Activated CD8-positive, alpha-beta T cell treated with anti-CD3 and anti-CD28 coated beads, Interleukin-2, amount 10 ng/mL, durations not matched to agents 7 days and 5 days (primary cell): ENCODE measurements around the gene FLNC. TPM values are rescaled to one million over a fixed set of nuclear protein-coding genes. Genes with fewer than 3 reads are reported as not detected.
A peak's percentile ranks its signal among the peaks of the same experiment; 100 is the strongest.

ENCODE experiments used
- ATAC-seq: fragments of 150-1000 bp; cut with Tn5 transposase; one replicate; pipeline ENCODE4 v1.10.0; 2021; ENCODE audit warnings: moderate library complexity
- CTCF ChIA-PET: fragments of 350-600 bp; sonication (Branson Sonifier 250); formaldehyde crosslinking; loops from one replicate; lab custom pipeline; 2021; ENCODE audit warnings: antibody characterized with exemption; lab: Charles Lee
- POLR2A ChIA-PET: fragments of 350-600 bp; sonication (Branson Sonifier 250); formaldehyde crosslinking; loops from one replicate; lab custom pipeline; 2021; ENCODE audit warnings: antibody characterized with exemption; lab: Charles Lee
- DNase-seq: peaks from one replicate; pipeline ENCODE4 v3.0.0-alpha.2; 2020
- H3K27ac Mint-ChIP-seq: one replicate; pipeline ENCODE4 v1.8.0; 2021; ENCODE audit warnings: mild to moderate bottlenecking, mixed read lengths
- H3K27me3 Mint-ChIP-seq: one replicate; pipeline ENCODE4 v1.8.0; 2021; ENCODE audit warnings: low read depth, mixed read lengths
- H3K36me3 Mint-ChIP-seq: one replicate; pipeline ENCODE4 v1.8.0; 2021; ENCODE audit warnings: low read depth, mixed read lengths
- H3K4me1 Mint-ChIP-seq: one replicate; pipeline ENCODE4 v1.8.0; 2021; ENCODE audit warnings: low read depth, mixed read lengths
- H3K4me3 Mint-ChIP-seq: one replicate; pipeline ENCODE4 v1.8.0; 2021; ENCODE audit warnings: mild to moderate bottlenecking, mixed read lengths
- H3K9me3 Mint-ChIP-seq: one replicate; pipeline ENCODE4 v1.8.0; 2022; ENCODE audit warnings: mixed read lengths; ENCODE audit not compliant: insufficient read depth
- total RNA-seq, 2 experiments: library from RNA; stranded (reverse); gene quantifications; one replicate each; pipeline ENCODE4 v1.2.3, GENCODE V29; 2021

The FLNC gene
- total RNA-seq, 2 experiments from 2014 or later, result not detected

GRCh38 chr7:128852537-128853254 lies 22.5 kb downstream of the FLNC start:
- POLR2A ChIA-PET, result no interaction called here
- CTCF ChIA-PET, result no interaction called here
- Mint-ChIP-seq H3K27ac (no peak overlapping the region), H3K4me1 (no peaks in the 10 kb centered on the region), H3K27me3 (no peaks in the 10 kb centered on the region), H3K4me3 (no peak overlapping the region), H3K9me3 (no peaks in the 10 kb centered on the region), H3K36me3 (no peaks in the 10 kb centered on the region)
- no peak for ATAC-seq
- DNase-seq, result no peak

GRCh38 chr7:128853799-128854198 lies 23.6 kb downstream of the FLNC start:
- Mint-ChIP-seq H3K4me1 (no peaks in the 10 kb centered on the region), H3K36me3 (no peaks in the 10 kb centered on the region), H3K27ac (no peak overlapping the region), H3K27me3 (no peaks in the 10 kb centered on the region), H3K4me3 (no peak overlapping the region), H3K9me3 (no peaks in the 10 kb centered on the region)
- DNase-seq (no peak), ATAC-seq (no peak)
- POLR2A ChIA-PET, result no interaction called here
- CTCF ChIA-PET, result no interaction called here

GRCh38 chr7:128854396-128854795 lies 24.2 kb downstream of the FLNC start:
- ChIA-PET POLR2A (no interaction called here), CTCF (no interaction called here)
- Mint-ChIP-seq H3K4me3 (no peak overlapping the region), H3K36me3 (no peaks in the 10 kb centered on the region), H3K9me3 (no peaks in the 10 kb centered on the region), H3K4me1 (no peaks in the 10 kb centered on the region), H3K27me3 (no peaks in the 10 kb centered on the region), H3K27ac (no peak overlapping the region)
- ATAC-seq (no peak), DNase-seq (no peak)

- no peak overlapping the region for H3K4me3 Mint-ChIP-seq
- ATAC-seq (no peak), DNase-seq (no peak)
- H3K27me3 Mint-ChIP-seq, result no peaks in the 10 kb centered on the region
- no peaks in the 10 kb centered on the region for H3K9me3 Mint-ChIP-seq
- H3K36me3 Mint-ChIP-seq, result no peaks in the 10 kb centered on the region
- H3K4me1 Mint-ChIP-seq, result no peaks in the 10 kb centered on the region
- ChIA-PET POLR2A (no interaction called here), CTCF (no interaction called here)
- no peak overlapping the region for H3K27ac Mint-ChIP-seq
These were observed 25.4 kb downstream of the FLNC start for GRCh38 chr7:128855559-128855958.

- Mint-ChIP-seq H3K27me3 (no peaks in the 10 kb centered on the region), H3K4me3 (no peak overlapping the region), H3K27ac (no peak overlapping the region), H3K9me3 (no peaks in the 10 kb centered on the region), H3K4me1 (no peaks in the 10 kb centered on the region), H3K36me3 (no peaks in the 10 kb centered on the region)
- DNase-seq (no peak), ATAC-seq (no peak)
- ChIA-PET CTCF (no interaction called here), POLR2A (no interaction called here)
These were observed 26.0 kb downstream of the FLNC start for GRCh38 chr7:128856001-128856718.

GRCh38 chr7:128858380-128859231 lies 28.4 kb downstream of the FLNC start:
- Mint-ChIP-seq H3K27ac (no peak overlapping the region), H3K27me3 (no peaks in the 10 kb centered on the region), H3K4me1 (peaks cover 8% of the 10 kb centered on the region), H3K4me3 (no peak overlapping the region), H3K36me3 (peaks cover 4% of the 10 kb centered on the region), H3K9me3 (no peaks in the 10 kb centered on the region)
- ATAC-seq (no peak), DNase-seq (no peak)
- ChIA-PET POLR2A (no interaction called here), CTCF (interaction anchor here (2.2 to 6.4 kb wide), 2 partner anchors 16 to 23 kb away, joined by 10 to 118 read pairs; no protein-coding TSS in a partner anchor)

- Mint-ChIP-seq H3K27me3 (no peaks in the 10 kb centered on the region), H3K4me3 (no peak overlapping the region), H3K4me1 (peaks cover 12% of the 10 kb centered on the region), H3K36me3 (peaks cover 5% of the 10 kb centered on the region), H3K27ac (peak overlapping the region; percentile 13), H3K9me3 (no peaks in the 10 kb centered on the region)
- ChIA-PET CTCF (interaction anchor here (1.1 to 6.4 kb wide), 4 partner anchors 17 to 431 kb away, joined by 3 to 118 read pairs (median 6); no protein-coding TSS in a partner anchor), POLR2A (no interaction called here)
- DNase-seq (no peak), ATAC-seq (no peak)
These were observed 29.3 kb downstream of the FLNC start for GRCh38 chr7:128859232-128860157.

- CTCF ChIA-PET, result interaction anchor here (1.1 to 6.4 kb wide), 4 partner anchors 18 to 432 kb away, joined by 3 to 118 read pairs (median 6); no protein-coding TSS in a partner anchor
These were observed 30.2 kb downstream of the FLNC start for GRCh38 chr7:128860158-128861073.

GRCh38 chr7:128861957-128862570 lies 31.9 kb downstream of the FLNC start:
- Mint-ChIP-seq H3K4me1 (peaks cover 19% of the 10 kb centered on the region), H3K27me3 (no peaks in the 10 kb centered on the region), H3K36me3 (peaks cover 20% of the 10 kb centered on the region), H3K9me3 (no peaks in the 10 kb centered on the region), H3K4me3 (peak overlapping the region; percentile 90), H3K27ac (peak overlapping the region; percentile 92)
- ChIA-PET CTCF (interaction anchor here (1.1 to 6.4 kb wide), 13 partner anchors 10 to 385 kb away, joined by 3 to 118 read pairs (median 5); partner anchors contain the start of genes AHCYL2 and METTL2B), POLR2A (interaction anchor here (0.6 to 1.4 kb wide), 5 partner anchors 11 to 247 kb away, joined by 3 to 6 read pairs (median 5); partner anchors contain the start of gene TNPO3)
- ATAC-seq, result no peak
- no peak for DNase-seq

More at GRCh38 chr7:128860158-128861073, 30.2 kb downstream of the FLNC start:
- DNase-seq (no peak), ATAC-seq (no peak)
- POLR2A ChIA-PET, result no interaction called here
- Mint-ChIP-seq H3K4me1 (peaks cover 19% of the 10 kb centered on the region), H3K27me3 (no peaks in the 10 kb centered on the region), H3K36me3 (peaks cover 11% of the 10 kb centered on the region), H3K9me3 (no peaks in the 10 kb centered on the region), H3K27ac (peak overlapping the region; percentile 13), H3K4me3 (no peak overlapping the region)
